ENCODE results near the gene LIMK1.
"Not testable (repeated sequence)": the region's sequence is repeated elsewhere in the genome, so short reads cannot be mapped to it uniquely, and the experiment has no call there.

LIMK1 gene

DNA sequence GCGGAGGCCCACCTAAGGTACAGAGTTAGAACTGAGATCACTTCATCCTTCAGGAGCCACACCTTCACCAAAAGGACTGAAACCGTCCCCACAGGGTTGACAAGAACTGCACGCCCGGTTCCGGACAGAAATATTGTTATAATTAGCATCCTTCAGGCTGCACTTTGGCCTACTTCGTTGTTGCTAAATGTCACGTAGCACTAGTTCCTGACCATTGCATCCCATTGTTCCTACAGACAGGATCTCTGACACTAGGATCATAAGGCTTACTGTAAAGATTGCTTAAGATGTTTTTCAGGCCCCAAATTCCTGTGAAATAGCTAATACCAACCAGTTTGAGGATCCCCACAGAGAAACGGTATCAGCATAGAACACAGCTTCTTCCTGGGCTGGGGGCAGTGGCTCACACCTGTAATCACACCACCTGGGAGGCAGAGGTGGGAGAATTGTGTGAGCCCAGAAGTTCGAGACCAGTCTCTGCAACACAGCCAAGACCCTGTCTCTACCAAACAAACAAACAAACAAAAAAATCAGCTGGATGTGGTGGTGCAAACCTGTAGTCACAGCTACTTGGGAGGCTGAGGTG is 72.3 kb downstream of the LIMK1 start:
- no peak for ATAC-seq
- Mint-ChIP-seq H3K9me3 (no peaks in the 10 kb centered on the region), H3K4me3 (no peak overlapping the region), H3K4me1 (no peaks in the 10 kb centered on the region), H3K27ac (no peak overlapping the region), H3K36me3 (no peaks in the 10 kb centered on the region)
- DNase-seq (ENCODE audit: low spot score in 2 of 2) = no peak

DNA sequence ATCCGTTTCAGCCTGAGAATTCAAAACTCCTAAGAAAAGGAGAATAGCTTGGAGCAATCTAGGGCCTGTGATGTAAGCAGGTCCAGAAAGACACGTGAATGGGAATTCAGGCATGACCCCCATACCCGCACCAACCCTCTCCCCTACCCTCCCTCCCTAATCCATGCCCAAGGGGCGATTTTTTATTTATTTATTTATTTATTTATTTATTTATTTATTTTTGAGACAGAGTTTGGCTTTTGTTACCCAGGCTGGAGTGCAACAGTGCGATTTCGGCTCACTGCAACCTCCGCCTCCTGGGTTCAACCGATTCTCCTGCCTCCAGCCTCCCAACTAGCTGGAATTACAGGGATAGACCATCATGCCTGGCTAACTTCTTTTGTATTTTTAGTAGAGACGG is 74.0 kb downstream of the LIMK1 start:
- DNase-seq (ENCODE audit: low spot score in 2 of 2) (no peak), ATAC-seq (no peak)
- Mint-ChIP-seq H3K4me1 (no peaks in the 10 kb centered on the region), H3K4me3 (no peak overlapping the region), H3K27ac (no peak overlapping the region), H3K9me3 (no peaks in the 10 kb centered on the region), H3K36me3 (no peaks in the 10 kb centered on the region)

DNA sequence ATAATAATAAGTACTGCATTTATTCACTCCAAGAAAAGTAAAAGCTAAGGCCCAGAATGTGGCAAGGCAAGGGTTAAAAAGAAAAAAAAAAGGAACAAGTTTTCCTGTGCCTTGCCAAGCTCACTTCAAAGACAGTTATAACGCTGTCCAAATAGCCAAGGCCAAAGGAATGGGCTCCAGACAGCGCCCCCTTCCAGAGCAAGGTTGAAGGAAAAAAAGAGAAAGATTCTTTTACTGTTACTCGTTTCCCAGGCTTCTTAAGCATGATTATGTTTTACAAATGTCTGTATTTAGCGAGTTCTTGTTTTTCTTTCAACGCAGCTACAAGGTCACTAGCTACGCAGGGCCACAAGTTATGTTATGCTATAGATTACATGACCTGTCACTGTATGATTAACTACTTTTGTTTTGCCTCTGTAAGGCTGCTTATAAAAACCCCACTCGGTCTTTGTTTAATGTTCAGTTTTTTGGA is 81.4 kb downstream of the LIMK1 start:
- H3K9me3 Mint-ChIP-seq = no peaks in the 10 kb centered on the region
- no peaks in the 10 kb centered on the region for H3K4me1 Mint-ChIP-seq
- no peak overlapping the region for H3K4me3 Mint-ChIP-seq
- DNase-seq (ENCODE audit: low spot score in 2 of 2) (no peak), ATAC-seq (no peak)
- no peak overlapping the region for H3K27ac Mint-ChIP-seq
- H3K36me3 Mint-ChIP-seq = no peaks in the 10 kb centered on the region

DNA sequence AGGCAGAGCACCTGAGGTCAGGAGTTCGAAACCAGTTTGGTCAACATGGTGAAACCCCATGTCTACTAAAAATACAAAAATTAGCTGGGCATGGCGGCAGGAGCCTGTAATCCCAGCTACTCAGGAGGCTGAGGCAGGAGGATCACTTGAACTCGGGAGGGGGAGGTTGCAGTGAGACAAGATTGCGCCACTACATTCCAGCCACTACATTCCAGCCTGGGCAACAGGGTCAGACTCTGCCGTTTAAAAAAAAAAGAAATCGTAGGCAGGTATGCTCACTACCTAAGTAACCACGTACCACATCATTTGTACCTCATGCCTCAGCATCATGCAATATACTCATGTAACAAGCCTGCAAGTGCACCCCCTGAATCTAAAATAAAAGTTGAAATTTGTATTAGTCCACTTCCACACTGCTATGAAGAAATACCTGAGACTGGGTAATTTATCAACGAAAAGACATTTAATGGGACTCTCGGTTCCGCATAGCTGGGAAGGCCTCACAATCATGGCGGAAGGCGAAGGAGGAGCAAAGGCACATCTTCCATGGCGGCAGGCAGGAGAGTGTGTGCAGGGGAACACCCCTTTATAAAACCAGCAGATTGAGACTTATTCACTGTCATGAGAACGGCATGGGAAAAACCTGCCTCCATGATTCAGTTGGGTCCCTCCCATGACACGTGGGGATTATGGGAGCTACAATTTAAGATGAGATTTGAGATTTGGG is 82.4 kb downstream of the LIMK1 start:
- Mint-ChIP-seq H3K4me3 (no peak overlapping the region), H3K4me1 (no peaks in the 10 kb centered on the region), H3K27ac (no peak overlapping the region), H3K9me3 (no peaks in the 10 kb centered on the region), H3K36me3 (no peaks in the 10 kb centered on the region)
- ATAC-seq (no peak), DNase-seq (ENCODE audit: low spot score in 2 of 2) (no peak)

DNA sequence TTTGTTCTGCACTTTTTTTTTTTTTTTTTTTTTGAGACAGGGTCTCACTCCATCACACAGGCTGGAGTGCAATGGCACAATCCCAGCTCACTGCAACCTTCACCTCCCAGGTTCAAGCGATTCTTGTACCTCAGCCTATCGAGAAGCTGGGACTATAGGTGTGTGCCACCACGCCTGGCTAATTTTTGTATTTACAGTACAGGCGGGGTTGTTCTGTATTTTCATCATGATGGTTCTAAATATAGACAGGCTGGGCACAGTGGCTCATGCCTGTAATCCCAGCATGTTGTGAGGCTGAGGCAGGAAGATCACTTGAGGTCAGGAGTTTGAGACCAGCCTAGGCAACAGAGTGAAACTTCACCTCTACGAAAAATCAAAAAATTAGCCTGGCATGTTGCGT is 83.7 kb downstream of the LIMK1 start:
- not testable (repeated sequence) for ATAC-seq; H3K9me3 Mint-ChIP-seq; H3K4me1 Mint-ChIP-seq; H3K36me3 Mint-ChIP-seq; H3K4me3 Mint-ChIP-seq; DNase-seq (ENCODE audit: low spot score in 2 of 2); H3K27ac Mint-ChIP-seq

Data from stimulated activated effector memory CD8-positive, alpha-beta T cell treated with anti-CD3 and anti-CD28 coated beads, Interleukin-12 subunit alpha, Interleukin-12 subunit beta, amount 100 ng/mL, for 72 hours (primary cell).